ENCODE data around the gene FOXK1. TPM values are rescaled to one million over a fixed set of nuclear protein-coding genes. Genes with fewer than 3 reads are reported as not detected.

FOXK1 gene
- total and polyA plus RNA-seq, 2 experiments from 2014 or later, result 2.3 to 12.7 TPM

DNA sequence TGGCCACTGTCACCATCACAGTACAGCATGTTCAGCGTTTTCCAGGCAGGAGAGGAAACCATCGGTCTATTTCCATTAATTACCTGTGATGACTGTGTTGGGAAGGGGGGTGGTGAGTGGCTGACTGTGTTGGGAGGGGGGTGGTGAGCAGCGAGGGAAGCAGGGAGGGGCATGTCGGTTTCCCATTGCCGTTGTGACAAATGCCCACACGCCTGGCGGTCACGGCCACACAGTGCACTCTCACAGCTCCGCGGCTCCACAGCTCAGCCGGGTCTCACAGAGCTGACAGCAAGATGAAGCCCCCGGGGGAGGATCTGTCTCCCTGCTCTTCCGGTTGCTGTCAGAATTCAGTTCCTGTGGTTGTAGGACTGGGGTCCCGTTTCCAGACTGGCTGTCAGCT is 132.3 kb downstream of the FOXK1 start:
- Histone ChIP-seq H3F3A (replicated peaks; ENCODE audit: low read depth) (no peaks in the 10 kb centered on the region), H3K27me3 (ENCODE audit: insufficient read depth) (no peaks in the 10 kb centered on the region), H3K4me3 (no peak overlapping the region), H4K20me1 (replicated peaks; ENCODE audit: insufficient read depth) (no peaks in the 10 kb centered on the region), H3K36me3 (ENCODE audit: insufficient read depth) (no peaks in the 10 kb centered on the region), H3K27ac (ENCODE audit: low read depth) (no peak overlapping the region), H2AFZ (no peak overlapping the region), H3K4me2 (no peak overlapping the region), H3K79me2 (replicated peaks; ENCODE audit: insufficient read depth) (no peaks in the 10 kb centered on the region), H3K4me1 (ENCODE audit: insufficient read depth) (no peaks in the 10 kb centered on the region), H3K9me2 (ENCODE audit: insufficient read depth) (no peaks in the 10 kb centered on the region)
- no peak overlapping the region for H3K27ac Mint-ChIP-seq
- ATAC-seq, result no peak
- no peak for DNase-seq (ENCODE audit: low spot score)
- H3K4me1 Mint-ChIP-seq, result no peaks in the 10 kb centered on the region; the same call in 2 of the 3 replicates
- H3K27me3 Mint-ChIP-seq (ENCODE audit: insufficient read depth, low read depth, poor library complexity), result peaks cover 10% of the 10 kb centered on the region
- TF ChIP-seq, protein P1, sequence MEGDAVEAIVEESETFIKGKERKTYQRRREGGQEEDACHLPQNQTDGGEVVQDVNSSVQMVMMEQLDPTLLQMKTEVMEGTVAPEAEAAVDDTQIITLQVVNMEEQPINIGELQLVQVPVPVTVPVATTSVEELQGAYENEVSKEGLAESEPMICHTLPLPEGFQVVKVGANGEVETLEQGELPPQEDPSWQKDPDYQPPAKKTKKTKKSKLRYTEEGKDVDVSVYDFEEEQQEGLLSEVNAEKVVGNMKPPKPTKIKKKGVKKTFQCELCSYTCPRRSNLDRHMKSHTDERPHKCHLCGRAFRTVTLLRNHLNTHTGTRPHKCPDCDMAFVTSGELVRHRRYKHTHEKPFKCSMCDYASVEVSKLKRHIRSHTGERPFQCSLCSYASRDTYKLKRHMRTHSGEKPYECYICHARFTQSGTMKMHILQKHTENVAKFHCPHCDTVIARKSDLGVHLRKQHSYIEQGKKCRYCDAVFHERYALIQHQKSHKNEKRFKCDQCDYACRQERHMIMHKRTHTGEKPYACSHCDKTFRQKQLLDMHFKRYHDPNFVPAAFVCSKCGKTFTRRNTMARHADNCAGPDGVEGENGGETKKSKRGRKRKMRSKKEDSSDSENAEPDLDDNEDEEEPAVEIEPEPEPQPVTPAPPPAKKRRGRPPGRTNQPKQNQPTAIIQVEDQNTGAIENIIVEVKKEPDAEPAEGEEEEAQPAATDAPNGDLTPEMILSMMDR (conservative IDR thresholded peaks at IDR 0.05; ENCODE audit: low read depth in 2 of 2), result no peak
- TF ChIP-seq, protein P2, sequence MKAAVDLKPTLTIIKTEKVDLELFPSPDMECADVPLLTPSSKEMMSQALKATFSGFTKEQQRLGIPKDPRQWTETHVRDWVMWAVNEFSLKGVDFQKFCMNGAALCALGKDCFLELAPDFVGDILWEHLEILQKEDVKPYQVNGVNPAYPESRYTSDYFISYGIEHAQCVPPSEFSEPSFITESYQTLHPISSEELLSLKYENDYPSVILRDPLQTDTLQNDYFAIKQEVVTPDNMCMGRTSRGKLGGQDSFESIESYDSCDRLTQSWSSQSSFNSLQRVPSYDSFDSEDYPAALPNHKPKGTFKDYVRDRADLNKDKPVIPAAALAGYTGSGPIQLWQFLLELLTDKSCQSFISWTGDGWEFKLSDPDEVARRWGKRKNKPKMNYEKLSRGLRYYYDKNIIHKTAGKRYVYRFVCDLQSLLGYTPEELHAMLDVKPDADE (IDR thresholded peaks at IDR 0.05), result no peak
- TF ChIP-seq, protein P3, sequence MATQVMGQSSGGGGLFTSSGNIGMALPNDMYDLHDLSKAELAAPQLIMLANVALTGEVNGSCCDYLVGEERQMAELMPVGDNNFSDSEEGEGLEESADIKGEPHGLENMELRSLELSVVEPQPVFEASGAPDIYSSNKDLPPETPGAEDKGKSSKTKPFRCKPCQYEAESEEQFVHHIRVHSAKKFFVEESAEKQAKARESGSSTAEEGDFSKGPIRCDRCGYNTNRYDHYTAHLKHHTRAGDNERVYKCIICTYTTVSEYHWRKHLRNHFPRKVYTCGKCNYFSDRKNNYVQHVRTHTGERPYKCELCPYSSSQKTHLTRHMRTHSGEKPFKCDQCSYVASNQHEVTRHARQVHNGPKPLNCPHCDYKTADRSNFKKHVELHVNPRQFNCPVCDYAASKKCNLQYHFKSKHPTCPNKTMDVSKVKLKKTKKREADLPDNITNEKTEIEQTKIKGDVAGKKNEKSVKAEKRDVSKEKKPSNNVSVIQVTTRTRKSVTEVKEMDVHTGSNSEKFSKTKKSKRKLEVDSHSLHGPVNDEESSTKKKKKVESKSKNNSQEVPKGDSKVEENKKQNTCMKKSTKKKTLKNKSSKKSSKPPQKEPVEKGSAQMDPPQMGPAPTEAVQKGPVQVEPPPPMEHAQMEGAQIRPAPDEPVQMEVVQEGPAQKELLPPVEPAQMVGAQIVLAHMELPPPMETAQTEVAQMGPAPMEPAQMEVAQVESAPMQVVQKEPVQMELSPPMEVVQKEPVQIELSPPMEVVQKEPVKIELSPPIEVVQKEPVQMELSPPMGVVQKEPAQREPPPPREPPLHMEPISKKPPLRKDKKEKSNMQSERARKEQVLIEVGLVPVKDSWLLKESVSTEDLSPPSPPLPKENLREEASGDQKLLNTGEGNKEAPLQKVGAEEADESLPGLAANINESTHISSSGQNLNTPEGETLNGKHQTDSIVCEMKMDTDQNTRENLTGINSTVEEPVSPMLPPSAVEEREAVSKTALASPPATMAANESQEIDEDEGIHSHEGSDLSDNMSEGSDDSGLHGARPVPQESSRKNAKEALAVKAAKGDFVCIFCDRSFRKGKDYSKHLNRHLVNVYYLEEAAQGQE (IDR thresholded peaks at IDR 0.05; ENCODE audit: unreplicated experiment), result no peak
- no peak for TF ChIP-seq POLR2AphosphoS5 (IDR thresholded peaks at IDR 0.05; ENCODE audit: low read depth)
- no peak for TF ChIP-seq EZH2phosphoT487 (IDR thresholded peaks at IDR 0.05; ENCODE audit: unreplicated experiment)
- TF ChIP-seq NANOG (IDR thresholded peaks at IDR 0.05; ENCODE audit: borderline replicate concordance), result no peak
- TF ChIP-seq ZNF331 (CRISPR knock-in tag; IDR thresholded peaks at IDR 0.05; ENCODE audit: low read depth), result no peak
- no peak for TF ChIP-seq ZNF114 (CRISPR knock-in tag; IDR thresholded peaks at IDR 0.05)
- no peak overlapping the region for H3K4me3 Mint-ChIP-seq
- peaks cover 9% of the 10 kb centered on the region; the same call in 1 of the 3 replicates for H3K9me3 Mint-ChIP-seq
- H3K36me3 Mint-ChIP-seq (ENCODE audit: low read depth), result no peaks in the 10 kb centered on the region

DNA sequence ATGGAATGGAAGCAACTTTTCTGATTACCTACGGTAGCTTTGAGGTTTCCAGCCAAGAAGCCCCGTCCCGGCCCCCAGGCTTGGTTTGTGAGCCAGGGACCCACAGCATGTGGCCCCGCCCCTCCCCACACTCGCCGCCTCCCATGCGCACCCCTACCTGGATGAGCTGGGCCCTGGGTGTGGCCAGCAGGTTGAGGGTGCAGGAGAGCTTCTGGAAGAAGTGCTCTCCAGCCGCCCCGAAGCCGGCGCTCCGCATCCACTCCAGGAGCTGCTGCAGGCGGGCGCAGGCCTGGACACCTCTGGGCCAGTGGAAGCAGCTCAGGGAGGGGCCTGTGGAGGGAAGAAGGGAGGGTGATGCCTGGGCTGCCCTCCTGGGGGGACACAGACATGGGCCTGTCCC is 133.0 kb downstream of the FOXK1 start:
- Histone ChIP-seq H3K79me2 (replicated peaks; ENCODE audit: insufficient read depth) (no peaks in the 10 kb centered on the region), H2AFZ (no peak overlapping the region), H3K4me1 (ENCODE audit: insufficient read depth) (no peaks in the 10 kb centered on the region), H3K4me3 (no peak overlapping the region), H3K36me3 (ENCODE audit: insufficient read depth) (no peaks in the 10 kb centered on the region), H3K27me3 (ENCODE audit: insufficient read depth) (no peaks in the 10 kb centered on the region), H3K27ac (ENCODE audit: low read depth) (no peak overlapping the region), H3K9me2 (ENCODE audit: insufficient read depth) (no peaks in the 10 kb centered on the region), H4K20me1 (replicated peaks; ENCODE audit: insufficient read depth) (no peaks in the 10 kb centered on the region), H3F3A (replicated peaks; ENCODE audit: low read depth) (no peaks in the 10 kb centered on the region), H3K4me2 (no peak overlapping the region)
- peaks cover 10% of the 10 kb centered on the region for H3K27me3 Mint-ChIP-seq (ENCODE audit: insufficient read depth, low read depth, poor library complexity)
- DNase-seq (ENCODE audit: low spot score) (no peak), ATAC-seq (no peak)
- H3K36me3 Mint-ChIP-seq (ENCODE audit: low read depth), result no peaks in the 10 kb centered on the region
- H3K9me3 Mint-ChIP-seq, result peaks cover 9% of the 10 kb centered on the region; the same call in 1 of the 3 replicates
- TF ChIP-seq, protein P3 (IDR thresholded peaks at IDR 0.05; ENCODE audit: unreplicated experiment), result no peak
- TF ChIP-seq, protein P2 (IDR thresholded peaks at IDR 0.05), result no peak
- no peak for TF ChIP-seq JUNB (IDR thresholded peaks at IDR 0.05; ENCODE audit: unreplicated experiment)
- TF ChIP-seq CREB1 (CRISPR knock-in tag; IDR thresholded peaks at IDR 0.05; ENCODE audit: low read depth), result no peak
- no peak overlapping the region for H3K27ac Mint-ChIP-seq
- H3K4me1 Mint-ChIP-seq, result no peaks in the 10 kb centered on the region; the same call in 2 of the 3 replicates
- H3K4me3 Mint-ChIP-seq, result no peak overlapping the region
